HepG2 (cell line): ENCODE data around the gene GATC. TPM values are rescaled to one million over a fixed set of nuclear protein-coding genes. Genes with fewer than 3 reads are reported as not detected.

ENCODE experiments used
- ATAC-seq: fragments of 200-7000 bp; cut with Tn5 transposase; 3 replicates; pipeline ENCODE4 v1.9.1; 2020; ENCODE audit warnings: mild to moderate bottlenecking, moderate library complexity
- BruUV-seq: library from RNA; stranded (reverse); fragments of 400-500 nt; replicated peaks from 2 replicates; lab custom pipeline; 2021; lab: Mats Ljungman, UMichigan
- CTCF ChIA-PET: fragments of 300-600 bp; formaldehyde crosslinking; extraction: SDS; loops from one replicate; lab custom pipeline; 2021; ENCODE audit warnings: low total read pairs, inconsistent platforms, low intra/inter-chr PET ratio; lab: Yijun Ruan, JAX
- POLR2A ChIA-PET: fragments of 350-600 bp; sonication (Branson Sonifier 250); formaldehyde crosslinking; loops from one replicate; lab custom pipeline; 2020; ENCODE audit warnings: antibody characterized with exemption, inconsistent platforms; lab: Yijun Ruan, JAX
- DNase-seq: peaks from one replicate; pipeline ENCODE4 v3.0.0-alpha.2; 2015; ENCODE audit warnings: low spot score
- FAIRE-seq: peaks from 3 replicates; lab custom pipeline; 2011; peaks lifted over from hg19 to GRCh38; lab: Jason Lieb, UNC
- H2AFZ ChIP-seq: one replicate; pipeline ENCODE4 v1.6.1; 2011; ENCODE audit warnings: low read length, inconsistent platforms
- H3K27ac ChIP-seq: fragments of 300-600 bp; 3 replicates; pipeline ENCODE4 v1.8.0; 2011; ENCODE audit warnings: mixed run types, mild to moderate bottlenecking, mixed read lengths, low read length, inconsistent platforms; ENCODE audit not compliant: insufficient read depth; ENCODE audit errors: extremely low read length
- H3K27me3 ChIP-seq, 2 experiments: fragments of 200-600 bp in 1 of 2; 2 replicates in 1 of 2; 3 replicates in 1 of 2; pipeline versions ENCODE4 v1.6.0 to v1.8.0; 2011; ENCODE audit warnings: low read length in 2 of 2, mild to moderate bottlenecking in 2 of 2, moderate library complexity in 2 of 2, inconsistent platforms in 1 of 2; ENCODE audit not compliant: insufficient read depth in 2 of 2, control insufficient read depth in 1 of 2
- H3K36me3 ChIP-seq, 2 experiments: fragments of 200-600 bp in 1 of 2; replicated peaks in 1 of 2; 2 replicates in 1 of 2; 3 replicates in 1 of 2; pipeline versions ENCODE4 v1.5.1 to v1.8.0; 2011; ENCODE audit warnings: low read length in 2 of 2, inconsistent platforms in 1 of 2; ENCODE audit not compliant: insufficient read depth in 2 of 2, control insufficient read depth in 1 of 2
- H3K4me1 ChIP-seq: 2 replicates; pipeline ENCODE4 v1.5.1; 2012; ENCODE audit warnings: low read length, inconsistent platforms; ENCODE audit not compliant: insufficient read depth
- H3K4me2 ChIP-seq: 2 replicates; pipeline ENCODE4 v1.6.0; 2011; ENCODE audit warnings: low read depth, low read length, inconsistent platforms
- H3K4me3 ChIP-seq, 3 experiments: fragments of 200-600 bp in 1 of 3; sonication (generic), shearing (Covaris generic) in 1 of 3; replicated peaks in 1 of 3; 2 replicates each; pipeline ENCODE4 v1.5.1; 2011 to 2016; ENCODE audit warnings: low read length in 3 of 3, inconsistent platforms in 2 of 3, low read depth in 2 of 3, mild to moderate bottlenecking in 2 of 3, control low read depth in 1 of 3, mixed read lengths in 1 of 3; ENCODE audit not compliant: insufficient read depth in 1 of 3
- H3K79me2 ChIP-seq: one replicate; pipeline ENCODE4 v1.6.1; 2011; ENCODE audit warnings: low read length, inconsistent platforms; ENCODE audit not compliant: insufficient read depth
- H3K9ac ChIP-seq: 2 replicates; pipeline ENCODE4 v1.6.0; 2011; ENCODE audit warnings: mild to moderate bottlenecking, low read depth, low read length, inconsistent platforms; ENCODE audit not compliant: insufficient read depth
- H3K9me3 ChIP-seq: 2 replicates; pipeline ENCODE4 v1.5.1; 2012; ENCODE audit warnings: mild to moderate bottlenecking, low read length
- H4K20me1 ChIP-seq: 2 replicates; pipeline ENCODE4 v1.6.0; 2011; ENCODE audit warnings: inconsistent platforms, mild to moderate bottlenecking, low read length, moderate library complexity; ENCODE audit not compliant: insufficient read depth
- GZF1 ChIP-seq: sonication (generic); formaldehyde crosslinking; IDR thresholded peaks from 2 replicates; pipeline ENCODE4 v1.5.1; 2020; ENCODE audit warnings: mild to moderate bottlenecking, missing genetic modification reagents
- IRF2 ChIP-seq: IDR thresholded peaks from 2 replicates; pipeline ENCODE4 v1.6.1; 2018; ENCODE audit warnings: missing genetic modification reagents, missing compliant biosample characterization
- NFIB ChIP-seq: sonication (generic); formaldehyde crosslinking; IDR thresholded peaks from 2 replicates; pipeline ENCODE4 v1.9.0; 2021; ENCODE audit warnings: missing genetic modification reagents, mild to moderate bottlenecking, borderline replicate concordance
- NONO ChIP-seq, 2 experiments: fragments of 450-650 bp in 1 of 2; sonication (generic) in 1 of 2; formaldehyde crosslinking in 1 of 2; IDR thresholded peaks in 1 of 2; conservative IDR thresholded peaks in 1 of 2; 2 replicates each; pipeline versions ENCODE4 v1.6.1 to v1.8.0; 2017 to 2022; ENCODE audit warnings: mild to moderate bottlenecking in 1 of 2, missing genetic modification reagents in 1 of 2, moderate library complexity in 1 of 2
- SMARCE1 ChIP-seq: fragments of 450-650 bp; IDR thresholded peaks from 2 replicates; pipeline ENCODE4 v1.6.1; 2017; ENCODE audit warnings: borderline replicate concordance
- WGBS: methylation state at CpG from one replicate; pipeline ENCODE4 v1.1.6; 2017; ENCODE audit warnings: low lambda C conversion rate; 5-methylcytosine and 5-hydroxymethylcytosine counted together
- in situ Hi-C: cut with HindIII; loops from 2 replicates; pipeline ENCODE4 v1.10.0; 2017; ENCODE audit warnings: low pct_unique_long_range_greater_than_20kb; ENCODE audit not compliant: extremely low pct_ligation_motif_present
- intact Hi-C: fragments of 100-400 bp; cut with micrococcal nuclease; formaldehyde crosslinking; loops from one replicate; pipeline ENCODE4 v1.10.0; 2022; ENCODE audit not compliant: unreplicated experiment
- polyA plus RNA-seq, 8 experiments: library from polyadenylated mRNA; depleted of rRNA in 3 of 8; stranded (reverse) in 7 of 8; unstranded in 1 of 8; fragments of >200 nt; fragmentation: Illumina TruSeq in 4 of 8; extraction: Trizol in 4 of 8; gene quantifications; 2 replicates each; pipeline versions ENCODE4 v1.2.1 to v1.2.3, GENCODE V29; 2011 to 2016; ENCODE audit warnings: low read depth in 4 of 8, missing spikeins in 1 of 8, mixed read lengths in 1 of 8; ENCODE audit not compliant: insufficient read depth in 1 of 8
- total RNA-seq, 5 experiments: library from RNA; depleted of rRNA; stranded (reverse); fragments of >200 nt; fragmentation: Illumina TruSeq; extraction: Trizol; gene quantifications; 2 replicates each; pipeline ENCODE4 v1.2.3, GENCODE V29; 2016; ENCODE audit warnings: low read depth in 1 of 5
- TF ChIP-seq, protein P1 (sequence below): sonication (generic); formaldehyde crosslinking; IDR thresholded peaks from 2 replicates; pipeline ENCODE4 v1.4.0; 2020; ENCODE audit warnings: missing genetic modification reagents, mild to moderate bottlenecking, borderline replicate concordance
- TF ChIP-seq, protein P2 (sequence below): sonication (generic); formaldehyde crosslinking; IDR thresholded peaks from 2 replicates; pipeline ENCODE4 v1.9.0; 2021; ENCODE audit warnings: missing genetic modification reagents, mild to moderate bottlenecking, borderline replicate concordance

Gene GATC
- total and polyA plus RNA-seq, 2 of the 13 experiments (the other 11 are each of a cell fraction or from before 2014, with no cell fraction given): 17.7 to 29.7 TPM

DNA sequence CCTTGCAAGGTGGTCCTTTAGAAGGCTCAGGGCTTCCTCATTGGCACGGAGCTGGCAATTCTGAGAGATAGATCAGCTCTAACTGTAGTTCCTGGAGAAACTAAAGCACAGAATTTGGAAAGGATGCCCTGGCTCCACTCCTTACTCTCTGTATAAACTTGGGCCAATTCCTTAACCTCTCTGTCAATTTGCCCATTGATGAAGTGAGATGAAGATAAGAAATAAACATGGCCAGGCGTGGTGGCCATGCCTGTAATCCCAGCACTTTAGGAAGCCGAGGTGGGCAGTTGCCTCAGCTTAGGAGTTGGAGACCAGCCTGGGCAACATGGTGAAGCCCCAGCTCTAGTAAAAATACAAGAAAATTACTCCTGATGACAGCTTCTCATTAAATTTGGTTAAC is 42.4 kb upstream of the GATC start (continued):
- TF ChIP-seq SMARCE1: no peak
- TF ChIP-seq, protein P1, sequence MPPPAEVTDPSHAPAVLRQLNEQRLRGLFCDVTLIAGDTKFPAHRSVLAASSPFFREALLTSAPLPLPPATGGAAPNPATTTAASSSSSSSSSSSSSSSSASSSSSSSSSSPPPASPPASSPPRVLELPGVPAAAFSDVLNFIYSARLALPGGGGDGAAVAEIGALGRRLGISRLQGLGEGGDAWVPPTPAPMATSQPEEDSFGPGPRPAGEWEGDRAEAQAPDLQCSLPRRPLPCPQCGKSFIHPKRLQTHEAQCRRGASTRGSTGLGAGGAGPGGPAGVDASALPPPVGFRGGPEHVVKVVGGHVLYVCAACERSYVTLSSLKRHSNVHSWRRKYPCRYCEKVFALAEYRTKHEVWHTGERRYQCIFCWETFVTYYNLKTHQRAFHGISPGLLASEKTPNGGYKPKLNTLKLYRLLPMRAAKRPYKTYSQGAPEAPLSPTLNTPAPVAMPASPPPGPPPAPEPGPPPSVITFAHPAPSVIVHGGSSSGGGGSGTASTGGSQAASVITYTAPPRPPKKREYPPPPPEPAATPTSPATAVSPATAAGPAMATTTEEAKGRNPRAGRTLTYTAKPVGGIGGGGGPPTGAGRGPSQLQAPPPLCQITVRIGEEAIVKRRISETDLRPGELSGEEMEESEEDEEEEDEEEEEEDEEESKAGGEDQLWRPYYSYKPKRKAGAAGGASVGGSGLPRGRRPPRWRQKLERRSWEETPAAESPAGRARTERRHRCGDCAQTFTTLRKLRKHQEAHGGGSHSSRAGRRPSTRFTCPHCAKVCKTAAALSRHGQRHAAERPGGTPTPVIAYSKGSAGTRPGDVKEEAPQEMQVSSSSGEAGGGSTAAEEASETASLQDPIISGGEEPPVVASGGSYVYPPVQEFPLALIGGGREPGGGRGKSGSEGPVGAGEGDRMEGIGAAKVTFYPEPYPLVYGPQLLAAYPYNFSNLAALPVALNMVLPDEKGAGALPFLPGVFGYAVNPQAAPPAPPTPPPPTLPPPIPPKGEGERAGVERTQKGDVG (CRISPR knock-in tag): no peak
- TF ChIP-seq IRF2 (CRISPR knock-in tag): no peak
- TF ChIP-seq, protein P2, sequence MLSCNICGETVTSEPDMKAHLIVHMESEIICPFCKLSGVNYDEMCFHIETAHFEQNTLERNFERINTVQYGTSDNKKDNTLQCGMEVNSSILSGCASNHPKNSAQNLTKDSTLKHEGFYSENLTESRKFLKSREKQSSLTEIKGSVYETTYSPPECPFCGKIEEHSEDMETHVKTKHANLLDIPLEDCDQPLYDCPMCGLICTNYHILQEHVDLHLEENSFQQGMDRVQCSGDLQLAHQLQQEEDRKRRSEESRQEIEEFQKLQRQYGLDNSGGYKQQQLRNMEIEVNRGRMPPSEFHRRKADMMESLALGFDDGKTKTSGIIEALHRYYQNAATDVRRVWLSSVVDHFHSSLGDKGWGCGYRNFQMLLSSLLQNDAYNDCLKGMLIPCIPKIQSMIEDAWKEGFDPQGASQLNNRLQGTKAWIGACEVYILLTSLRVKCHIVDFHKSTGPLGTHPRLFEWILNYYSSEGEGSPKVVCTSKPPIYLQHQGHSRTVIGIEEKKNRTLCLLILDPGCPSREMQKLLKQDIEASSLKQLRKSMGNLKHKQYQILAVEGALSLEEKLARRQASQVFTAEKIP: no peak

DNA sequence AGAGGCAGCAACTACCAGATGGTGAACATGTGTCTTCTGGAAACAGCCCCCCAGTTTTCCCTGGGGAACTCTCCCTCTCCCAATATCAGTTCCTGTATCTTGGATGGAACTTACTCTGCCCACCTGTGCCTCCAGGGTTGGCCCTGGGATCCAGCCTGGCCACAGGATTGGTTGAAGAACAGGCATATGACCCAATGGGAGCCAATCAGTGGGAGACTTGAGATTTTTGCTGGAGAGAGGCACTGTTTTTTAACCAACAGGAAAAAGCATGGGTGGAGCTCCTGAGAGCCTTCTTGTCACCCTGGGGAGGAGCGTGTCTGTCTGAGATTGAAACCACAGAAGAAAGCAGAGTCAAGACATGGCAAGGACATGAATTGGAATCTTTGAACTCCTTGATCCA is 42.0 kb upstream of the GATC start:
- Histone ChIP-seq H3K36me3 (no peaks in the 10 kb centered on the region), H3K79me2 (no peaks in the 10 kb centered on the region), H3K4me3 (no peak overlapping the region), H2AFZ (no peak overlapping the region), H3K27me3 (peaks cover 0 to 5% of the 10 kb centered on the region in 2 experiments; a peak in 2 of 5 replicates), H3K9ac (no peak overlapping the region), H4K20me1 (no peaks in the 10 kb centered on the region), H3K9me3 (no peaks in the 10 kb centered on the region), H3K27ac (no peak overlapping the region), H3K4me2 (no peak overlapping the region), H3K4me1 (peaks cover 12% of the 10 kb centered on the region)
- no TSS peak for BruUV-seq
- ChIA-PET CTCF (no interaction called here), POLR2A (no interaction called here)
- no peak for ATAC-seq
- in situ Hi-C loops (no loop called here), intact Hi-C loops (no loop called here)
- FAIRE-seq: no peak
- 42% methylated on average over 1 of the region's 1 CpG for WGBS
- no peak for TF ChIP-seq NFIB
- TF ChIP-seq GZF1 (CRISPR knock-in tag): no peak
- no peak for TF ChIP-seq NONO (IDR thresholded peaks at IDR 0.05)
- TF ChIP-seq NONO (CRISPR knock-in tag; conservative IDR thresholded peaks at IDR 0.05): no peak
- no peak for DNase-seq
